G401 (cell line): ENCODE data around the gene TEX44. TPM values are rescaled to one million over a fixed set of nuclear protein-coding genes. Genes with fewer than 3 reads are reported as not detected.
A peak's percentile ranks its signal among the peaks of the same experiment; 100 is the strongest.
"Not testable (repeated sequence)": the region's sequence is repeated elsewhere in the genome, so short reads cannot be mapped to it uniquely, and the experiment has no call there.

ENCODE experiments used
- DNase-seq: peaks from one replicate; pipeline ENCODE4 v3.0.0-alpha.2; 2015; ENCODE audit warnings: low spot score
- in situ Hi-C: cut with HindIII; loops from 2 replicates; pipeline ENCODE4 v1.10.0; 2016; ENCODE audit warnings: low sequenced_read_pairs, mixed read lengths
- total RNA-seq: library from RNA; depleted of rRNA; stranded (reverse); fragments of >200 nt; shearing (Covaris generic); gene quantifications from 2 replicates; pipeline ENCODE4 v1.2.3, GENCODE V29; 2014; rRNA removed

TEX44 gene
- not detected in 2 replicates for total RNA-seq

GRCh38 chr2:231592636-231593145, at the start of gene TEX44:
Gene TEX44 (plus strand): TSS chr2:231592864. CDS start chr2:231592952, 88 bp downstream.
- in situ Hi-C loops, result no loop called here
- no peak for DNase-seq

- in situ Hi-C loops, result no loop called here
- DNase-seq, result no peak
Observed at GRCh38 chr2:231545105-231545902, 47.4 kb upstream of the TEX44 start.

GRCh38 chr2:231546014-231546715, 46.5 kb upstream of the TEX44 start:
- no peak for DNase-seq
- in situ Hi-C loops, result no loop called here

GRCh38 chr2:231547315-231548110, 45.2 kb upstream of the TEX44 start:
- in situ Hi-C loops, result no loop called here
- no peak for DNase-seq

DNA sequence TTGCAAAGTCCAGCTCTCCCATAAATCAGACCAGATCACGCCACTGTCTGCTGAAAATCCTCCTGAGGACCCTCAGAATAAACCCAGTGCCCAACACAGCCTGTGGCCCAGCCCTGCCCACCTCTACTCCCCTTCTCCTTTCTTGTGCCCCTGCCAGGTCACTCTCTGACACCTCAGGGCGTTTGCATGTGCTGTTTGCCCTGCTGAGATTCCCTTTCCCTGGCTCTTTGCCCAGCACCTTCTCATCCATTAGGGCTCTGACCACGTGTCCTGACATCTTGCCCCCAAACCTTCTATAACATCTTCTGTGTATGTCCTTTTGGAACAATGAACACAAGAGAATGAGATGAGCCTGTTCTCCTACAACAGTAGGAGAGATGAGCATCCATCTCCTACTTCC, 43.9 kb upstream of the TEX44 start:
- DNase-seq, result no peak
- in situ Hi-C loops, result no loop called here

- no peak for DNase-seq
- in situ Hi-C loops, result no loop called here
Observed at GRCh38 chr2:231549446-231550239, 43.0 kb upstream of the TEX44 start.

DNA sequence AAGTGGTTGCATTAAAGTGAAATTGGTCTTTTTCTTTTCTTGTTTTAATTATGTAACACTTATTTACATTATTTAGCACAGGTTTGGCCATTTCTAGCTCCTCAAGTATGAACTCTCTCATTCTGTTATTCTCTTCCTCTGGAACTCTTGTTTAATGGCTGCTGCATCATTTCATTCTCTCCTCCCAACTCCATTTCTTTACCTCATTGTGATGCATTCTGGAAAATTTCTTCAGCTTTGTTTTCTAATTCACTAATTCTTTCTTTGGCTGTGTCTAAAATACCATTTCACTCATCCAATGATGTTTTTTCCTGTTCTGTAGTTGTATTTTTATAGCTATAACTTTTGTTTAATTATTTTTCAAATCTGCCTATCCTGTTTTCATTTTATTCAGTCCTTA, 39.9 kb upstream of the TEX44 start:
- DNase-seq, result no peak
- in situ Hi-C loops, result no loop called here

DNA sequence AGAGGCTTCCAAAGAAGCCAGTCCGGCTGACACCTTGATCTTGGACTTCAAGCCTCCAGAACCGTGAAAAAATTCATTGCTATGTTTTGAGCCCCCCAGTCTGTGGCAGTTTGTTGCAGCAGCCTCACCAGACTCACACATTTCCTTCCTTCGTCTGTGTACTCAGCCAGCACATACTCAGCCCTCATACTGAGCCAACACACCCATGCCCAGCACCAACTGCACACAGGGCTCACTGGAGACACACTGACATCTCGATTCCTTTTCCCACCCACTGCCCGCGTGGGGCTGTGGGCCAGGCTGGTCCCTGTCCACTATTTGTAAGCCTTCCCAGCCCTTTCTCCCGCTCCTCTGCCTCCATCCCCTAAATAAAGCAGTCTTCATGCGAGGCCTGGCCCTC, 38.3 kb upstream of the TEX44 start:
- no peak for DNase-seq
- in situ Hi-C loops, result no loop called here

- DNase-seq, result no peak
- in situ Hi-C loops, result no loop called here
Observed at GRCh38 chr2:231554748-231555545, 37.7 kb upstream of the TEX44 start.

GRCh38 chr2:231556496-231556895, 36.2 kb upstream of the TEX44 start:
- DNase-seq, in situ Hi-C loops: not testable (repeated sequence)

- no peak for DNase-seq
- in situ Hi-C loops, result no loop called here
Observed at GRCh38 chr2:231556981-231557380, 35.7 kb upstream of the TEX44 start.

DNA sequence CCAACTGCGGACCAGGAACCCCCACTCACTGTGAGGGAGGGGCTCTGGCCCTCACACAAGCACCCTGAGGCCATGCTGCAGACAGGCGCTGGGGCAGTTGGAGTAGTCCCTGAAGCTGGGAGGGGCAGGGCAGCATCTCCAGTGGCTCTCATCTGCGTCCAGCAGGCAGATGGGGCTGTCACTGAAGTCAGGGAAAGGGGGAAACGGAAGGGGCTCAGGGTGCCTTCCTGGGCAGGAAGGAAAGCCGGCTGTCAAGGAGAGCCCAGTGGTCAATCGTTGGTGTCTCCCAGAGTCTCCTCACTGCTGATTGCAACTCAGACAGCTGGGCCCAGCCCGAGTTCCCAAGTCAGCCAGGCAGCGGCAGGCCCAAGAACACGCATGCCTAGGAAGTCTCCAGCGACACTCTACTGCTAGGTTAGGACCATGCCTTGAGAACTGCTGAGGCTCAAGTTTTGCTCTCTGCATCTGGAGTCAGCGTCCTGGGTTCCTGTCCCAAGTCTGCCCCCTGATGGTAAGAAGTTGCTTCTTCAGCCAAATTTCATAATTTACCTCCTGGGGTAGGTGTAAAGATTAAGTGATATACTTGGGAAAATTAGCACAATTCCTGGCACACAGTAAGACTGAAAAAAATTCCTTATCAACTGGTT, 35.0 kb upstream of the TEX44 start:
- DNase-seq, result peak; percentile 65
- in situ Hi-C loops, result no loop called here

GRCh38 chr2:231563378-231563961, 29.2 kb upstream of the TEX44 start:
- peak; percentile 76 for DNase-seq
- in situ Hi-C loops, result no loop called here

GRCh38 chr2:231565887-231566594, 26.6 kb upstream of the TEX44 start:
- DNase-seq, result no peak
- in situ Hi-C loops, result no loop called here

DNA sequence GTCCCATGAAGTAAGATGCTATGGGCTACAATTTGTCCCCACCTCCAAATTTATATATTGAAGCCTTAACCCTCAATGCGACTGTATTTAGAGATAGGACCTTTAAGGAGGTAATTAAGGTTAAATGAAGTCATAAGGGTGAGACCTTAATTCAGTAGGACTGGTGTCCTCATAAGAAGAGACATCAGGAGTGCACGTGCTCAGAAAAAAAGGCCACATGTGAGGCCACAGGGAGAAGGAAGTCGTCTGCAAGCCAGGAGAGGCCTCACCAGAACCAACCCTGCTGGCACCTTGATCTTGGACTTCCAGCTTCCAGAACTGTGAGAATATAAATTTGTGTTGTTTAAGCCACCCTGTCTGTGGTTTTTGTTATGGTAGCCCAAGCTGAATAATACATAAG, 25.5 kb upstream of the TEX44 start:
- in situ Hi-C loops, result no loop called here
- no peak for DNase-seq

GRCh38 chr2:231568098-231568784, 24.4 kb upstream of the TEX44 start:
- DNase-seq, result no peak
- in situ Hi-C loops, result no loop called here
